K562 (cell line): ENCODE measurements around the gene OCRL. TPM values are rescaled to one million over a fixed set of nuclear protein-coding genes. Genes with fewer than 3 reads are reported as not detected.

Experiments used
- BACH1 ChIP-seq: fragments of 200-800 bp; sonication (Bioruptor generic); IDR thresholded peaks from 2 replicates; pipeline ENCODE4 v1.6.1; 2016; ENCODE audit warnings: missing genetic modification characterization, missing compliant biosample characterization
- CEBPZ ChIP-seq: fragments of 150-350 bp; IDR thresholded peaks from 2 replicates; pipeline ENCODE4 v1.6.1; 2014; ENCODE audit warnings: low read depth, mild to moderate bottlenecking, low read length, borderline replicate concordance
- DDX20 ChIP-seq: fragments of 450-650 bp; IDR thresholded peaks from 2 replicates; pipeline ENCODE4 v1.6.1; 2016; ENCODE audit warnings: missing genetic modification characterization, low read depth, mild to moderate bottlenecking, missing compliant biosample characterization, moderate library complexity
- ILF3 ChIP-seq: fragments of 450-650 bp; IDR thresholded peaks from 2 replicates; pipeline ENCODE4 v1.6.1; 2018; ENCODE audit warnings: antibody characterized with exemption, mild to moderate bottlenecking, moderate library complexity, borderline replicate concordance
- MLLT1 ChIP-seq, 2 experiments: fragments of 450-650 bp; IDR thresholded peaks; 2 replicates each; pipeline ENCODE4 v1.6.1; 2016
- PRPF4 ChIP-seq: fragments of 200-400 bp; formaldehyde crosslinking; IDR thresholded peaks from one replicate; pipeline ENCODE4 v1.6.1; 2017; ENCODE audit warnings: low read length, low read depth, mild to moderate bottlenecking; ENCODE audit not compliant: insufficient read depth, poor library complexity, severe bottlenecking
- RAD21 ChIP-seq, 2 experiments: fragments of 250-450 bp in 1 of 2; fragments of 450-650 bp in 1 of 2; sonication (Bioruptor Pico) in 1 of 2; formaldehyde crosslinking in 1 of 2; IDR thresholded peaks in 1 of 2; conservative IDR thresholded peaks in 1 of 2; 2 replicates each; pipeline versions ENCODE4 v1.4.0 to v1.8.0; 2020 to 2022; ENCODE audit warnings: mild to moderate bottlenecking in 2 of 2, moderate library complexity in 1 of 2
- RBBP5 ChIP-seq: fragments of 200-600 bp; sonication (generic); IDR thresholded peaks from 2 replicates; pipeline ENCODE4 v1.6.1; 2012; ENCODE audit warnings: borderline replicate concordance, mild to moderate bottlenecking, low read length, control low read depth, inconsistent platforms; ENCODE audit not compliant: insufficient read depth, poor library complexity, severe bottlenecking
- RBM15 ChIP-seq: fragments of 200-400 bp; formaldehyde crosslinking; IDR thresholded peaks from 2 replicates; pipeline ENCODE4 v1.6.1; 2018; ENCODE audit warnings: mild to moderate bottlenecking, low read length, moderate library complexity; ENCODE audit not compliant: insufficient read depth
- SRSF3 ChIP-seq: fragments of 200-400 bp; formaldehyde crosslinking; IDR thresholded peaks from 2 replicates; pipeline ENCODE4 v1.6.1; 2016; ENCODE audit warnings: mild to moderate bottlenecking, low read length, moderate library complexity; ENCODE audit not compliant: insufficient read depth
- TCF7L2 ChIP-seq: fragments of 150-350 bp; IDR thresholded peaks from 2 replicates; pipeline ENCODE4 v1.6.1; 2016; ENCODE audit warnings: low read depth, mild to moderate bottlenecking, low read length, moderate library complexity
- ZFPM2 ChIP-seq: fragments of 250-450 bp; sonication (Bioruptor Pico); IDR thresholded peaks from 2 replicates; pipeline ENCODE4 v1.5.1; 2022; ENCODE audit warnings: mild to moderate bottlenecking
- ZKSCAN8 ChIP-seq: fragments of 200-800 bp; sonication (Bioruptor generic); IDR thresholded peaks from 2 replicates; pipeline ENCODE4 v1.6.1; 2016; ENCODE audit warnings: missing genetic modification characterization, missing compliant biosample characterization
- ZNF217 ChIP-seq: sonication (generic); formaldehyde crosslinking; IDR thresholded peaks from 2 replicates; pipeline ENCODE4 v1.8.0; 2022; ENCODE audit warnings: mild to moderate bottlenecking, missing genetic modification reagents
- ZNF311 ChIP-seq: fragments of 250-450 bp; sonication (Bioruptor Pico); IDR thresholded peaks from 2 replicates; pipeline ENCODE4 v1.4.0; 2020; ENCODE audit warnings: mild to moderate bottlenecking, moderate library complexity
- ZNF316 ChIP-seq: fragments of 450-650 bp; IDR thresholded peaks from 2 replicates; pipeline ENCODE4 v1.6.1; 2016
- ZNF695 ChIP-seq: fragments of 450-650 bp; formaldehyde crosslinking; IDR thresholded peaks from 2 replicates; pipeline ENCODE4 v1.4.0; 2020; ENCODE audit warnings: mild to moderate bottlenecking, moderate library complexity
- ZNF785 ChIP-seq: fragments of 250-450 bp; sonication (Bioruptor Pico); IDR thresholded peaks from 2 replicates; pipeline ENCODE4 v1.4.0; 2020; ENCODE audit warnings: mild to moderate bottlenecking
- polyA plus RNA-seq, 8 experiments: library from polyadenylated mRNA; depleted of rRNA in 4 of 8; stranded (reverse) in 5 of 8; unstranded in 3 of 8; fragments of >200 nt; fragmentation: Nextera tagmentation in 2 of 8; fragmentation: Illumina TruSeq in 1 of 8; extraction: Ambion mirVana in 2 of 8; extraction: Trizol in 1 of 8; gene quantifications; 2 replicates each; pipeline versions ENCODE4 v1.2.1 to v1.2.3, GENCODE V29; 2011 to 2014; ENCODE audit warnings: inconsistent platforms in 1 of 8, missing spikeins in 1 of 8
- total RNA-seq, 7 experiments: library from RNA; depleted of rRNA in 6 of 7; stranded (reverse); fragments of >200 nt in 6 of 7; fragmentation: Illumina TruSeq in 2 of 7; extraction: Trizol in 2 of 7; gene quantifications; 2 replicates each; pipeline versions ENCODE4 v1.2.1 to v1.2.3, GENCODE V29; 2011 to 2021; ENCODE audit warnings: low replicate concordance in 1 of 7
- TF ChIP-seq, protein P1 (sequence below): sonication (generic); formaldehyde crosslinking; IDR thresholded peaks from 2 replicates; pipeline ENCODE4 v1.9.0; 2022; ENCODE audit warnings: mild to moderate bottlenecking, missing genetic modification reagents
- TF ChIP-seq, protein P2 (sequence below): fragments of 450-650 bp; IDR thresholded peaks from 2 replicates; pipeline ENCODE4 v1.6.1; 2016
- TF ChIP-seq, protein P3 (sequence below), 2 experiments: fragments of 250-450 bp in 1 of 2; fragments of 450-650 bp in 1 of 2; sonication (Bioruptor Pico) in 1 of 2; IDR thresholded peaks; 2 replicates each; pipeline versions ENCODE4 v1.6.1 to v1.8.0; 2016 to 2021; ENCODE audit warnings: mild to moderate bottlenecking in 2 of 2, moderate library complexity in 2 of 2, missing compliant biosample characterization in 1 of 2, missing genetic modification characterization in 1 of 2

The OCRL gene
- total and polyA plus RNA-seq, 9 of the 15 experiments (the other 6 are each of a cell fraction or from before 2014, with no cell fraction given), result 2.2 to 23.4 (median 11.9) TPM

- 0 out of 2 replicates have a peak, but pooled peaks have one; percentile 25 for TF ChIP-seq ILF3
- no peak for TF ChIP-seq BACH1
- TF ChIP-seq ZFPM2 (CRISPR knock-in tag), result no peak
- TF ChIP-seq, protein P1, sequence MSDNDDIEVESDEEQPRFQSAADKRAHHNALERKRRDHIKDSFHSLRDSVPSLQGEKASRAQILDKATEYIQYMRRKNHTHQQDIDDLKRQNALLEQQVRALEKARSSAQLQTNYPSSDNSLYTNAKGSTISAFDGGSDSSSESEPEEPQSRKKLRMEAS, result no peak
- TF ChIP-seq, protein P2, sequence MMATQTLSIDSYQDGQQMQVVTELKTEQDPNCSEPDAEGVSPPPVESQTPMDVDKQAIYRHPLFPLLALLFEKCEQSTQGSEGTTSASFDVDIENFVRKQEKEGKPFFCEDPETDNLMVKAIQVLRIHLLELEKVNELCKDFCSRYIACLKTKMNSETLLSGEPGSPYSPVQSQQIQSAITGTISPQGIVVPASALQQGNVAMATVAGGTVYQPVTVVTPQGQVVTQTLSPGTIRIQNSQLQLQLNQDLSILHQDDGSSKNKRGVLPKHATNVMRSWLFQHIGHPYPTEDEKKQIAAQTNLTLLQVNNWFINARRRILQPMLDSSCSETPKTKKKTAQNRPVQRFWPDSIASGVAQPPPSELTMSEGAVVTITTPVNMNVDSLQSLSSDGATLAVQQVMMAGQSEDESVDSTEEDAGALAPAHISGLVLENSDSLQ, result 0 out of 2 replicates have a peak, but pooled peaks have one; percentile 7
- no peak for TF ChIP-seq ZNF217 (CRISPR knock-in tag)
- no peak for TF ChIP-seq RBM15
- no peak for TF ChIP-seq ZNF695 (CRISPR knock-in tag)
- TF ChIP-seq, protein P3, sequence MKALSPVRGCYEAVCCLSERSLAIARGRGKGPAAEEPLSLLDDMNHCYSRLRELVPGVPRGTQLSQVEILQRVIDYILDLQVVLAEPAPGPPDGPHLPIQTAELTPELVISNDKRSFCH (CRISPR knock-in tag; IDR thresholded peaks at IDR 0.05), result no peak
- TF ChIP-seq, protein P3 (tag; IDR thresholded peaks at IDR 0.05), result no peak
- TF ChIP-seq RAD21 (CRISPR knock-in tag; conservative IDR thresholded peaks at IDR 0.05 in 1 of 2, IDR thresholded peaks at IDR 0.05 in 1 of 2), result no peak
- TF ChIP-seq MLLT1 (IDR thresholded peaks at IDR 0.05), result 0 out of 4 replicates have a peak, but pooled peaks of 1 of the 2 experiments have one; percentile 29
- TF ChIP-seq RBBP5, result peak; percentile 49
- no peak for TF ChIP-seq PRPF4
- no peak for TF ChIP-seq ZKSCAN8 (CRISPR knock-in tag)
- no peak for TF ChIP-seq ZNF311
- TF ChIP-seq SRSF3, result no peak
- TF ChIP-seq TCF7L2, result no peak
- no peak for TF ChIP-seq DDX20 (tag)
- TF ChIP-seq ZNF785 (CRISPR knock-in tag), result no peak
- TF ChIP-seq ZNF316, result no peak
- no peak for TF ChIP-seq CEBPZ
Measured at GRCh38 chrX:129540068-129540653, at the start of gene OCRL (continued).
